HCT116 (cell line): ENCODE data around the gene MUC4. TPM values are rescaled to one million over a fixed set of nuclear protein-coding genes. Genes with fewer than 3 reads are reported as not detected.

Source experiments
- ATAC-seq: fragments of 200-7000 bp; cut with Tn5 transposase; 2 replicates; pipeline ENCODE4 v1.9.1; 2020; ENCODE audit warnings: mild to moderate bottlenecking, moderate library complexity
- BruUV-seq: library from RNA; stranded (reverse); fragments of 400-500 nt; replicated peaks from 2 replicates; lab custom pipeline; 2021; lab: Mats Ljungman, UMichigan
- CTCF ChIA-PET: fragments of 300-600 bp; sonication (Branson Sonifier 250); formaldehyde crosslinking; loops from one replicate; lab custom pipeline; 2021; ENCODE audit warnings: antibody characterized with exemption; lab: Charles Lee
- POLR2A ChIA-PET: fragments of 300-600, 350-600 bp; sonication (Branson Sonifier 250); formaldehyde crosslinking; loops from one replicate; lab custom pipeline; 2021; ENCODE audit warnings: antibody characterized with exemption; lab: Charles Lee
- RAD21 ChIA-PET, 2 experiments: fragments of 300-600 bp; sonication (Branson Sonifier 250); formaldehyde crosslinking; loops; one replicate each; lab custom pipeline; 2023; ENCODE audit warnings: low total read pairs in 2 of 2; ENCODE audit not compliant: uncharacterized antibody in 2 of 2, unreplicated experiment in 2 of 2, low non-redundant PET in 1 of 2; lab: Charles Lee
- DNase-seq: peaks from one replicate; pipeline ENCODE4 v3.0.0-alpha.2; 2010; ENCODE audit warnings: low read depth, low spot score
- H2AFZ ChIP-seq: fragments of 200-600 bp; shearing (Covaris generic), sonication (generic); 2 replicates; pipeline ENCODE4 v1.6.1; 2017; ENCODE audit warnings: low read depth, mixed run types, mixed read lengths, antibody characterized with exemption, low read length; ENCODE audit not compliant: poor library complexity, severe bottlenecking
- H3K27ac ChIP-seq: 2 replicates; pipeline ENCODE4 v1.5.1; 2012; ENCODE audit warnings: low read depth, low read length
- H3K27me3 ChIP-seq: fragments of 200-600 bp; sonication (generic); 2 replicates; pipeline ENCODE4 v1.6.1; 2016; ENCODE audit warnings: mixed run types, low read length, mixed read lengths; ENCODE audit not compliant: insufficient read depth
- H3K36me3 ChIP-seq, 2 experiments: fragments of 200-500 bp in 1 of 2; fragments of 200-600 bp in 1 of 2; sonication (Bioruptor generic) in 1 of 2; sonication (generic) in 1 of 2; 2 replicates each; pipeline versions ENCODE4 v1.5.1 to v1.6.1; 2014 to 2016; ENCODE audit warnings: low read length in 2 of 2, inconsistent platforms in 1 of 2, mixed read lengths in 1 of 2, mixed run types in 1 of 2; ENCODE audit not compliant: insufficient read depth in 2 of 2, control insufficient read depth in 1 of 2
- H3K4me1 ChIP-seq, 2 experiments: fragments of 200-600 bp in 1 of 2; sonication (generic) in 1 of 2; 2 replicates each; pipeline versions ENCODE4 v1.5.1 to v1.6.1; 2012 to 2017; ENCODE audit warnings: low read length in 2 of 2, inconsistent platforms in 1 of 2, mild to moderate bottlenecking in 1 of 2, mixed read lengths in 1 of 2, mixed run types in 1 of 2, moderate library complexity in 1 of 2; ENCODE audit not compliant: insufficient read depth in 2 of 2, control insufficient read depth in 1 of 2
- H3K4me2 ChIP-seq: fragments of 200-600 bp; sonication (generic); 2 replicates; pipeline ENCODE4 v1.6.1; 2017; ENCODE audit warnings: mixed run types, low read length, mixed read lengths
- H3K4me3 ChIP-seq, 2 experiments: fragments of 200-600 bp in 1 of 2; sonication (generic) in 1 of 2; replicated peaks in 1 of 2; 2 replicates each; pipeline ENCODE4 v1.5.1; 2011 to 2016; ENCODE audit warnings: low read length in 2 of 2, control low read depth in 1 of 2, low read depth in 1 of 2, mild to moderate bottlenecking in 1 of 2, mixed read lengths in 1 of 2, mixed run types in 1 of 2
- H3K79me2 ChIP-seq: fragments of 200-600 bp; sonication (generic); 2 replicates; pipeline ENCODE4 v1.6.1; 2017; ENCODE audit warnings: mild to moderate bottlenecking, mixed run types, low read length, moderate library complexity, mixed read lengths; ENCODE audit not compliant: insufficient read depth
- H3K9ac ChIP-seq: fragments of 200-600 bp; sonication (generic); 2 replicates; pipeline ENCODE4 v1.6.1; 2016; ENCODE audit warnings: low read length, mixed read lengths
- H3K9me2 ChIP-seq: fragments of 200-600 bp; sonication (generic), shearing (Covaris generic); 2 replicates; pipeline ENCODE4 v1.6.1; 2017; ENCODE audit warnings: mixed run types, mild to moderate bottlenecking, moderate library complexity; ENCODE audit not compliant: insufficient read depth
- H3K9me3 ChIP-seq, 2 experiments: fragments of 200-500 bp in 1 of 2; fragments of 200-600 bp in 1 of 2; sonication (Bioruptor generic) in 1 of 2; sonication (generic) in 1 of 2; 2 replicates each; pipeline ENCODE4 v1.6.1; 2014 to 2017; ENCODE audit warnings: low read length in 2 of 2, mixed read lengths in 2 of 2, inconsistent platforms in 1 of 2, low read depth in 1 of 2, mild to moderate bottlenecking in 1 of 2, mixed run types in 1 of 2, moderate library complexity in 1 of 2; ENCODE audit not compliant: control insufficient read depth in 1 of 2, insufficient read depth in 1 of 2
- H4K20me1 ChIP-seq: fragments of 200-600 bp; sonication (generic), shearing (Covaris generic); 2 replicates; pipeline ENCODE4 v1.6.1; 2017; ENCODE audit warnings: mixed run types, mild to moderate bottlenecking, moderate library complexity; ENCODE audit not compliant: insufficient read depth
- CBX3 ChIP-seq: IDR thresholded peaks from 2 replicates; pipeline ENCODE4 v1.6.1; 2012; ENCODE audit warnings: low read depth
- CEBPB ChIP-seq: IDR thresholded peaks from 2 replicates; pipeline ENCODE4 v1.6.1; 2012; ENCODE audit warnings: low read depth
- ELF1 ChIP-seq: IDR thresholded peaks from 2 replicates; pipeline ENCODE4 v1.6.1; 2012; ENCODE audit warnings: low read depth, borderline replicate concordance
- EZH2 ChIP-seq: fragments of 200-600 bp; sonication (generic); IDR thresholded peaks from 2 replicates; pipeline ENCODE4 v1.6.1; 2017; ENCODE audit warnings: antibody characterized with exemption, mixed run types
- EZH2phosphoT487 ChIP-seq: fragments of 200-600 bp; IDR thresholded peaks from 2 replicates; pipeline ENCODE4 v1.6.1; 2018; ENCODE audit warnings: antibody characterized with exemption, borderline replicate concordance
- FOSL1 ChIP-seq: IDR thresholded peaks from 2 replicates; pipeline ENCODE4 v1.6.1; 2012; ENCODE audit warnings: low read depth
- MAX ChIP-seq: IDR thresholded peaks from 2 replicates; pipeline ENCODE4 v1.6.1; 2012
- POLR2AphosphoS5 ChIP-seq: IDR thresholded peaks from 2 replicates; pipeline ENCODE4 v1.6.1; 2011; ENCODE audit warnings: mild to moderate bottlenecking, low read depth, low read length, moderate library complexity
- RAD21 ChIP-seq: IDR thresholded peaks from 2 replicates; pipeline ENCODE4 v1.6.1; 2012; ENCODE audit warnings: low read depth, mild to moderate bottlenecking
- SIN3A ChIP-seq: IDR thresholded peaks from 2 replicates; pipeline ENCODE4 v1.6.1; 2012; ENCODE audit warnings: low read depth
- SP1 ChIP-seq: IDR thresholded peaks from 2 replicates; pipeline ENCODE4 v1.6.1; 2012; ENCODE audit warnings: low read depth
- SRF ChIP-seq: IDR thresholded peaks from 2 replicates; pipeline ENCODE4 v1.6.1; 2012; ENCODE audit warnings: low read depth
- TCF7L2 ChIP-seq: IDR thresholded peaks from 2 replicates; pipeline ENCODE4 v1.7.0; 2011; ENCODE audit warnings: borderline replicate concordance, inconsistent platforms; ENCODE audit not compliant: insufficient read depth, insufficient read length; ENCODE audit errors: extremely low read depth
- YY1 ChIP-seq: IDR thresholded peaks from 2 replicates; pipeline ENCODE4 v1.6.1; 2011; ENCODE audit warnings: low read length, low read depth, moderate library complexity, mild to moderate bottlenecking; ENCODE audit not compliant: insufficient replicate concordance; ENCODE audit errors: extremely low read depth
- ZBTB33 ChIP-seq: IDR thresholded peaks from 2 replicates; pipeline ENCODE4 v1.6.1; 2011; ENCODE audit warnings: mild to moderate bottlenecking, low read length, moderate library complexity; ENCODE audit not compliant: insufficient replicate concordance; ENCODE audit errors: extremely low read depth
- ZFX ChIP-seq: fragments of 450-650 bp; IDR thresholded peaks from 2 replicates; pipeline ENCODE4 v1.6.1; 2017
- intact Hi-C: fragments of 100-400 bp; cut with micrococcal nuclease; formaldehyde crosslinking; loops from 2 replicates; pipeline ENCODE4 v1.10.0; 2022
- total RNA-seq: library from RNA; stranded (reverse); gene quantifications from one replicate; pipeline ENCODE4 v1.2.1, GENCODE V29; 2021; ENCODE audit not compliant: unreplicated experiment
- TF ChIP-seq, protein P1 (sequence below): IDR thresholded peaks from 2 replicates; pipeline ENCODE4 v1.6.1; 2012
- TF ChIP-seq, protein P2 (sequence below): IDR thresholded peaks from 2 replicates; pipeline ENCODE4 v1.6.1; 2012; ENCODE audit warnings: low read depth

Gene MUC4
- total RNA-seq, 1 experiment from 2014 or later = 0.64 TPM

GRCh38 chr3:195796795-195797194 lies 14.9 kb downstream of the MUC4 start:
- POLR2A ChIA-PET = no interaction called here
- Histone ChIP-seq H3K79me2 (no peaks in the 10 kb centered on the region), H3K36me3 (no peaks in the 10 kb centered on the region), H4K20me1 (no peaks in the 10 kb centered on the region), H3K9me3 (no peaks in the 10 kb centered on the region), H3K4me1 (no peaks in the 10 kb centered on the region)
- RAD21 ChIA-PET = no interaction called here
- ATAC-seq = no peak
- TF ChIP-seq CEBPB (no peak), EZH2 (no peak), SRF (no peak), TCF7L2 (no peak), ELF1 (no peak), ZFX (no peak), POLR2AphosphoS5 (no peak), SIN3A (no peak), FOSL1 (no peak), SP1 (no peak), CBX3 (no peak), MAX (no peak), RAD21 (no peak), EZH2phosphoT487 (no peak), ZBTB33 (no peak), YY1 (no peak)
- TF ChIP-seq, protein P1, sequence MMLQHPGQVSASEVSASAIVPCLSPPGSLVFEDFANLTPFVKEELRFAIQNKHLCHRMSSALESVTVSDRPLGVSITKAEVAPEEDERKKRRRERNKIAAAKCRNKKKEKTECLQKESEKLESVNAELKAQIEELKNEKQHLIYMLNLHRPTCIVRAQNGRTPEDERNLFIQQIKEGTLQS = no peak
- TF ChIP-seq, protein P2, sequence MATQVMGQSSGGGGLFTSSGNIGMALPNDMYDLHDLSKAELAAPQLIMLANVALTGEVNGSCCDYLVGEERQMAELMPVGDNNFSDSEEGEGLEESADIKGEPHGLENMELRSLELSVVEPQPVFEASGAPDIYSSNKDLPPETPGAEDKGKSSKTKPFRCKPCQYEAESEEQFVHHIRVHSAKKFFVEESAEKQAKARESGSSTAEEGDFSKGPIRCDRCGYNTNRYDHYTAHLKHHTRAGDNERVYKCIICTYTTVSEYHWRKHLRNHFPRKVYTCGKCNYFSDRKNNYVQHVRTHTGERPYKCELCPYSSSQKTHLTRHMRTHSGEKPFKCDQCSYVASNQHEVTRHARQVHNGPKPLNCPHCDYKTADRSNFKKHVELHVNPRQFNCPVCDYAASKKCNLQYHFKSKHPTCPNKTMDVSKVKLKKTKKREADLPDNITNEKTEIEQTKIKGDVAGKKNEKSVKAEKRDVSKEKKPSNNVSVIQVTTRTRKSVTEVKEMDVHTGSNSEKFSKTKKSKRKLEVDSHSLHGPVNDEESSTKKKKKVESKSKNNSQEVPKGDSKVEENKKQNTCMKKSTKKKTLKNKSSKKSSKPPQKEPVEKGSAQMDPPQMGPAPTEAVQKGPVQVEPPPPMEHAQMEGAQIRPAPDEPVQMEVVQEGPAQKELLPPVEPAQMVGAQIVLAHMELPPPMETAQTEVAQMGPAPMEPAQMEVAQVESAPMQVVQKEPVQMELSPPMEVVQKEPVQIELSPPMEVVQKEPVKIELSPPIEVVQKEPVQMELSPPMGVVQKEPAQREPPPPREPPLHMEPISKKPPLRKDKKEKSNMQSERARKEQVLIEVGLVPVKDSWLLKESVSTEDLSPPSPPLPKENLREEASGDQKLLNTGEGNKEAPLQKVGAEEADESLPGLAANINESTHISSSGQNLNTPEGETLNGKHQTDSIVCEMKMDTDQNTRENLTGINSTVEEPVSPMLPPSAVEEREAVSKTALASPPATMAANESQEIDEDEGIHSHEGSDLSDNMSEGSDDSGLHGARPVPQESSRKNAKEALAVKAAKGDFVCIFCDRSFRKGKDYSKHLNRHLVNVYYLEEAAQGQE = no peak
- TF ChIP-seq, all 23 proteins: peak for 0
- H3K27ac ChIP-seq = no peak overlapping the region
- no TSS peak for BruUV-seq
- H3K4me2 ChIP-seq = no peak overlapping the region
- no peak overlapping the region for H3K4me3 ChIP-seq
- no peak overlapping the region for H3K9ac ChIP-seq
- CTCF ChIA-PET = no interaction called here
- intact Hi-C loops = no loop called here
- H2AFZ ChIP-seq = no peak overlapping the region
- H3K27me3 ChIP-seq = peaks cover 7% of the 10 kb centered on the region; the same call in 1 of the 2 replicates
- no peak for DNase-seq
- H3K9me2 ChIP-seq = no peaks in the 10 kb centered on the region
